GM21576 (cell line): ENCODE data around the gene NCOA5.
"Not testable (repeated sequence)": the region's sequence is repeated elsewhere in the genome, so short reads cannot be mapped to it uniquely, and the experiment has no call there.

Source experiments
- ATAC-seq: cut with Tn5 transposase; IDR thresholded peaks from one replicate; pipeline ENCODE4 v1.9.1; 2021; ENCODE audit warnings: mild to moderate bottlenecking, moderate library complexity; ENCODE audit not compliant: unreplicated experiment

Gene NCOA5

GRCh38 chr20:46099491-46100287 is 9.9 kb upstream of the NCOA5 start:
- no peak for ATAC-seq

GRCh38 chr20:46093531-46093930 is 3.8 kb upstream of the NCOA5 start:
- no peak for ATAC-seq

GRCh38 chr20:46091622-46092535 is 2.1 kb upstream of the NCOA5 start:
- not testable (repeated sequence) for ATAC-seq

- peak; percentile 28 for ATAC-seq
Observed at GRCh38 chr20:46089167-46089416, 670 bp downstream of the NCOA5 start.

GRCh38 chr20:46088409-46089166 is 1.2 kb downstream of the NCOA5 start:
- no peak for ATAC-seq

GRCh38 chr20:46087161-46087560 is 2.6 kb downstream of the NCOA5 start:
- ATAC-seq: no peak

- no peak for ATAC-seq
Observed at GRCh38 chr20:46085179-46085851, 4.4 kb downstream of the NCOA5 start.

- no peak for ATAC-seq
Observed at GRCh38 chr20:46084805-46085178, 5.0 kb downstream of the NCOA5 start.

GRCh38 chr20:46083531-46084061 is 6.2 kb downstream of the NCOA5 start:
- ATAC-seq: no peak

GRCh38 chr20:46083101-46083500 is 6.7 kb downstream of the NCOA5 start:
- no peak for ATAC-seq

- no peak for ATAC-seq
Observed at GRCh38 chr20:46081074-46081473, 8.7 kb downstream of the NCOA5 start.

- no peak for ATAC-seq
Observed at GRCh38 chr20:46078954-46079353, 10.8 kb downstream of the NCOA5 start.

GRCh38 chr20:46077642-46078305 is 12.0 kb downstream of the NCOA5 start:
- no peak for ATAC-seq

GRCh38 chr20:46076806-46077205 is 13.0 kb downstream of the NCOA5 start:
- ATAC-seq: no peak

GRCh38 chr20:46074006-46074405 is 15.8 kb downstream of the NCOA5 start:
- no peak for ATAC-seq

- no peak for ATAC-seq
Observed at GRCh38 chr20:46073443-46073842, 16.3 kb downstream of the NCOA5 start.

- no peak for ATAC-seq
Observed at GRCh38 chr20:46073024-46073423, 16.7 kb downstream of the NCOA5 start.

GRCh38 chr20:46071573-46071972 is 18.2 kb downstream of the NCOA5 start:
- ATAC-seq: no peak

GRCh38 chr20:46070215-46070900 is 19.4 kb downstream of the NCOA5 start:
- ATAC-seq: no peak

- ATAC-seq: no peak
Observed at GRCh38 chr20:46065691-46066090, 24.1 kb downstream of the NCOA5 start.
